ENCODE results near the gene PRMT9.

GRCh38 chr4:147731580-147732517 is 47.9 kb upstream of the PRMT9 start, which contains the start of gene ARHGAP10:
- TF ChIP-seq CTCF (conservative IDR thresholded peaks at IDR 0.05 in 1 of 2, IDR thresholded peaks at IDR 0.05 in 1 of 2; ENCODE audit: extremely low read depth in 1 of 2, insufficient read depth in 1 of 2, low read depth in 1 of 2, low read length in 2 of 2) = no peak
- no peak for TF ChIP-seq EZH2 (IDR thresholded peaks at IDR 0.05; ENCODE audit: borderline replicate concordance, low read length)
